Mucosa of descending colon (tissue), 3 donors: ENCODE results near the gene RPL26. TPM values are rescaled to one million over a fixed set of nuclear protein-coding genes. Genes with fewer than 3 reads are reported as not detected.

ENCODE experiments used
- ATAC-seq: fragments of 200-7000 bp; cut with Tn5 transposase; one replicate; pipeline ENCODE4 v1.9.1; 2020; ENCODE audit warnings: mild to moderate bottlenecking, moderate library complexity
- DNase-seq, 3 donors: peaks; one replicate each; pipeline ENCODE4 v3.0.0-alpha.2; 2020
- H3K36me3 ChIP-seq: fragments of 200-600 bp; one replicate; pipeline ENCODE4 v1.8.0; 2021; ENCODE audit warnings: low read depth, mild to moderate bottlenecking
- H3K4me1 ChIP-seq: fragments of 200-600 bp; one replicate; pipeline ENCODE4 v1.8.0; 2021; ENCODE audit warnings: low read depth, mild to moderate bottlenecking
- H3K4me3 ChIP-seq: fragments of 200-600 bp; one replicate; pipeline ENCODE4 v1.8.0; 2021; ENCODE audit warnings: mild to moderate bottlenecking
- H3K9me3 ChIP-seq: fragments of 200-600 bp; one replicate; pipeline ENCODE4 v1.8.0; 2021; ENCODE audit warnings: mild to moderate bottlenecking
- CTCF ChIP-seq: fragments of 200-600 bp; IDR thresholded peaks from one replicate; pipeline ENCODE4 v1.8.0; 2022; ENCODE audit warnings: antibody characterized with exemption, mild to moderate bottlenecking
- intact Hi-C, 2 donors: fragments of 100-400 bp; cut with DNase I in 1 of 2; cut with micrococcal nuclease in 1 of 2; formaldehyde crosslinking; loops; one replicate each; pipeline versions ENCODE4 v1.11.0 to v1.11.1; 2022; cut with DNase I, micrococcal nuclease
- total RNA-seq, 3 donors: library from RNA; stranded (reverse); fragmentation: NEBNext Ultra II Directional in 2 of 3; extraction: Animal tissue kit (Norgen Biotek cat#: 25700) in 2 of 3; gene quantifications; one replicate each; pipeline versions ENCODE4 v1.2.1 to v1.2.4, GENCODE V29; 2021 to 2023
- donor health status: DM: no; HTN: no; CAD: no; lungs with moderate emphysema.
- donor health status: DM: no; HTN: no; CAD: no.
- donor health status: DM: no; HTN: yes; CAD: no.

The RPL26 gene
- total RNA-seq, 3 donors from 2014 or later = 1,217 to 1,361 (median 1,229) TPM

GRCh38 chr17:8345951-8346665 lies 36.9 kb downstream of the RPL26 start:
- intact Hi-C loops = no loop called here
- Histone ChIP-seq H3K4me1 (no peaks in the 10 kb centered on the region), H3K36me3 (no peaks in the 10 kb centered on the region), H3K4me3 (no peak overlapping the region), H3K9me3 (no peaks in the 10 kb centered on the region)
- no peak for TF ChIP-seq CTCF
- no peak for DNase-seq
- ATAC-seq = no peak

- Histone ChIP-seq H3K4me3 (no peak overlapping the region), H3K36me3 (no peaks in the 10 kb centered on the region), H3K9me3 (no peaks in the 10 kb centered on the region), H3K4me1 (no peaks in the 10 kb centered on the region)
- ATAC-seq (no peak), DNase-seq (no peak)
- intact Hi-C loops = no loop called here
- no peak for TF ChIP-seq CTCF
Measured at GRCh38 chr17:8345052-8345690, 37.8 kb downstream of the RPL26 start.

- ATAC-seq (no peak), DNase-seq (no peak)
- no peak for TF ChIP-seq CTCF
- Histone ChIP-seq H3K36me3 (no peaks in the 10 kb centered on the region), H3K4me1 (no peaks in the 10 kb centered on the region), H3K9me3 (no peaks in the 10 kb centered on the region), H3K4me3 (no peak overlapping the region)
- intact Hi-C loops = no loop called here
Measured at GRCh38 chr17:8341456-8341855, 41.5 kb downstream of the RPL26 start.

GRCh38 chr17:8339540-8339939 lies 43.5 kb downstream of the RPL26 start, which contains the start of gene ODF4:
Gene ODF4, plus strand, starts transcription at chr17:8339840. Its CDS starts 212 bp downstream, at chr17:8340052.
- DNase-seq (no peak), ATAC-seq (no peak)
- intact Hi-C loops = no loop called here
- TF ChIP-seq CTCF = no peak
- H3K4me3 ChIP-seq = no peak within 1 kb of the TSS
- H3K4me1 ChIP-seq = no peaks in the 10 kb centered on the region
- no peaks in the 10 kb centered on the region for H3K36me3 ChIP-seq
- H3K9me3 ChIP-seq = no peaks in the 10 kb centered on the region

GRCh38 chr17:8338753-8339140 lies 44.2 kb downstream of the RPL26 start:
- Histone ChIP-seq H3K9me3 (no peaks in the 10 kb centered on the region), H3K4me1 (no peaks in the 10 kb centered on the region), H3K36me3 (no peaks in the 10 kb centered on the region), H3K4me3 (no peak overlapping the region)
- DNase-seq (no peak), ATAC-seq (no peak)
- no peak for TF ChIP-seq CTCF
- intact Hi-C loops = no loop called here
